Peyer's patch (tissue), 4 donors: ENCODE results near the gene OBI1.

Experiments
- POLR2A ChIP-seq, 2 donors: fragments of 450-650 bp; IDR thresholded peaks; one replicate each; pipeline ENCODE4 v1.5.1; 2017; ENCODE audit warnings: antibody characterized with exemption in 2 of 2, mild to moderate bottlenecking in 2 of 2, moderate library complexity in 2 of 2
- TF ChIP-seq, protein P1 (sequence below), 6 experiments: fragments of 450-650 bp in 4 of 6; fragments of 200-600 bp in 2 of 6; sonication (generic) in 1 of 6; IDR thresholded peaks; one replicate each; pipeline ENCODE4 v1.5.1; 2017 to 2019; ENCODE audit warnings: antibody characterized with exemption in 6 of 6, mild to moderate bottlenecking in 3 of 6, moderate library complexity in 1 of 6

- TF ChIP-seq, protein P1, sequence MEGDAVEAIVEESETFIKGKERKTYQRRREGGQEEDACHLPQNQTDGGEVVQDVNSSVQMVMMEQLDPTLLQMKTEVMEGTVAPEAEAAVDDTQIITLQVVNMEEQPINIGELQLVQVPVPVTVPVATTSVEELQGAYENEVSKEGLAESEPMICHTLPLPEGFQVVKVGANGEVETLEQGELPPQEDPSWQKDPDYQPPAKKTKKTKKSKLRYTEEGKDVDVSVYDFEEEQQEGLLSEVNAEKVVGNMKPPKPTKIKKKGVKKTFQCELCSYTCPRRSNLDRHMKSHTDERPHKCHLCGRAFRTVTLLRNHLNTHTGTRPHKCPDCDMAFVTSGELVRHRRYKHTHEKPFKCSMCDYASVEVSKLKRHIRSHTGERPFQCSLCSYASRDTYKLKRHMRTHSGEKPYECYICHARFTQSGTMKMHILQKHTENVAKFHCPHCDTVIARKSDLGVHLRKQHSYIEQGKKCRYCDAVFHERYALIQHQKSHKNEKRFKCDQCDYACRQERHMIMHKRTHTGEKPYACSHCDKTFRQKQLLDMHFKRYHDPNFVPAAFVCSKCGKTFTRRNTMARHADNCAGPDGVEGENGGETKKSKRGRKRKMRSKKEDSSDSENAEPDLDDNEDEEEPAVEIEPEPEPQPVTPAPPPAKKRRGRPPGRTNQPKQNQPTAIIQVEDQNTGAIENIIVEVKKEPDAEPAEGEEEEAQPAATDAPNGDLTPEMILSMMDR (IDR thresholded peaks at IDR 0.05), result no peak
- no peak for TF ChIP-seq POLR2A (IDR thresholded peaks at IDR 0.05)
Measured at GRCh38 chr13:78652651-78653050, 6.3 kb downstream of the OBI1 start.
